Muscle of arm (tissue), 12 donors: Measurements from ENCODE around the gene MAN2A1. TPM values are rescaled to one million over a fixed set of nuclear protein-coding genes. Genes with fewer than 3 reads are reported as not detected.
A peak's percentile ranks its signal among the peaks of the same experiment; 100 is the strongest.

ENCODE experiments used
- DNase-seq: peaks from one replicate; pipeline ENCODE4 v3.0.0-alpha.2; 2013
- polyA plus RNA-seq, 12 donors: library from polyadenylated mRNA; unstranded; fragments of 120-200 nt; gene quantifications; one replicate each; pipeline ENCODE4 v1.2.1, GENCODE V29; 2013; ENCODE audit not compliant: insufficient read length in 12 of 12

Gene MAN2A1
- polyA plus RNA-seq, 12 donors, result 39.2 to 57.4 (median 50.7) TPM; not detected in 1

- no peak for DNase-seq
Observed at GRCh38 chr5:109674596-109674995, 15.1 kb upstream of the MAN2A1 start.

GRCh38 chr5:109676920-109677319 lies 12.8 kb upstream of the MAN2A1 start:
- no peak for DNase-seq

- no peak for DNase-seq
Observed at GRCh38 chr5:109678447-109678846, 11.3 kb upstream of the MAN2A1 start.

GRCh38 chr5:109681763-109682162 lies 8.0 kb upstream of the MAN2A1 start:
- no peak for DNase-seq

- no peak for DNase-seq
Observed at GRCh38 chr5:109682383-109682782, 7.3 kb upstream of the MAN2A1 start.

GRCh38 chr5:109685916-109686315 lies 3.8 kb upstream of the MAN2A1 start:
- DNase-seq, result no peak

- DNase-seq, result no peak
Observed at GRCh38 chr5:109688630-109688969, 1.1 kb upstream of the MAN2A1 start.

- peak; percentile 91 for DNase-seq
Observed at GRCh38 chr5:109688970-109689739, 572 bp upstream of the MAN2A1 start.

- DNase-seq, result peak; percentile 53
Observed at GRCh38 chr5:109690242-109690974, 681 bp downstream of the MAN2A1 start.

GRCh38 chr5:109690975-109691574 lies 1.3 kb downstream of the MAN2A1 start:
- DNase-seq, result peak; percentile 88

- peak; percentile 48 for DNase-seq
Observed at GRCh38 chr5:109691996-109692395, 2.3 kb downstream of the MAN2A1 start.

GRCh38 chr5:109692852-109693251 lies 3.1 kb downstream of the MAN2A1 start:
- DNase-seq, result no peak

GRCh38 chr5:109693535-109694400 lies 4.0 kb downstream of the MAN2A1 start:
- DNase-seq, result no peak

GRCh38 chr5:109694451-109694891 lies 4.7 kb downstream of the MAN2A1 start:
- no peak for DNase-seq

GRCh38 chr5:109695005-109695926 lies 5.5 kb downstream of the MAN2A1 start:
- no peak for DNase-seq

- no peak for DNase-seq
Observed at GRCh38 chr5:109697339-109697738, 7.6 kb downstream of the MAN2A1 start.

GRCh38 chr5:109700516-109701153 lies 10.9 kb downstream of the MAN2A1 start:
- no peak for DNase-seq

GRCh38 chr5:109701252-109701651 lies 11.5 kb downstream of the MAN2A1 start:
- DNase-seq, result no peak

GRCh38 chr5:109701792-109702191 lies 12.1 kb downstream of the MAN2A1 start:
- peak; percentile 25 for DNase-seq

- DNase-seq, result no peak
Observed at GRCh38 chr5:109703166-109703565, 13.4 kb downstream of the MAN2A1 start.
